Measurements from ENCODE around the gene ERC1. TPM values are rescaled to one million over a fixed set of nuclear protein-coding genes. Genes with fewer than 3 reads are reported as not detected.

The ERC1 gene
- total RNA-seq, 4 donors from 2014 or later, result 28.5 to 71.7 (median 38.5) TPM

- TF ChIP-seq, protein P1, sequence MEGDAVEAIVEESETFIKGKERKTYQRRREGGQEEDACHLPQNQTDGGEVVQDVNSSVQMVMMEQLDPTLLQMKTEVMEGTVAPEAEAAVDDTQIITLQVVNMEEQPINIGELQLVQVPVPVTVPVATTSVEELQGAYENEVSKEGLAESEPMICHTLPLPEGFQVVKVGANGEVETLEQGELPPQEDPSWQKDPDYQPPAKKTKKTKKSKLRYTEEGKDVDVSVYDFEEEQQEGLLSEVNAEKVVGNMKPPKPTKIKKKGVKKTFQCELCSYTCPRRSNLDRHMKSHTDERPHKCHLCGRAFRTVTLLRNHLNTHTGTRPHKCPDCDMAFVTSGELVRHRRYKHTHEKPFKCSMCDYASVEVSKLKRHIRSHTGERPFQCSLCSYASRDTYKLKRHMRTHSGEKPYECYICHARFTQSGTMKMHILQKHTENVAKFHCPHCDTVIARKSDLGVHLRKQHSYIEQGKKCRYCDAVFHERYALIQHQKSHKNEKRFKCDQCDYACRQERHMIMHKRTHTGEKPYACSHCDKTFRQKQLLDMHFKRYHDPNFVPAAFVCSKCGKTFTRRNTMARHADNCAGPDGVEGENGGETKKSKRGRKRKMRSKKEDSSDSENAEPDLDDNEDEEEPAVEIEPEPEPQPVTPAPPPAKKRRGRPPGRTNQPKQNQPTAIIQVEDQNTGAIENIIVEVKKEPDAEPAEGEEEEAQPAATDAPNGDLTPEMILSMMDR (IDR thresholded peaks at IDR 0.05), result no peak
- TF ChIP-seq EP300 (IDR thresholded peaks at IDR 0.05) (no peak), POLR2AphosphoS5 (IDR thresholded peaks at IDR 0.05) (no peak), POLR2A (IDR thresholded peaks at IDR 0.05) (no peak)
- H3K27ac ChIP-seq, result no peak overlapping the region
- no peaks in the 10 kb centered on the region for H3K36me3 ChIP-seq
- H3K27me3 ChIP-seq, result no peaks in the 10 kb centered on the region
- H3K4me1 ChIP-seq, result peaks cover 5% of the 10 kb centered on the region
- DNase-seq (ENCODE audit: low spot score in 2 of 2), result no peak
- no peaks in the 10 kb centered on the region for H3K9me3 ChIP-seq
- no peak overlapping the region for H3K4me3 ChIP-seq
- WGBS, result 67% methylated on average over 13 of the region's 19 CpGs
These were observed 510.8 kb downstream of the ERC1 start for GRCh38 chr12:1501695-1502378.

DNA sequence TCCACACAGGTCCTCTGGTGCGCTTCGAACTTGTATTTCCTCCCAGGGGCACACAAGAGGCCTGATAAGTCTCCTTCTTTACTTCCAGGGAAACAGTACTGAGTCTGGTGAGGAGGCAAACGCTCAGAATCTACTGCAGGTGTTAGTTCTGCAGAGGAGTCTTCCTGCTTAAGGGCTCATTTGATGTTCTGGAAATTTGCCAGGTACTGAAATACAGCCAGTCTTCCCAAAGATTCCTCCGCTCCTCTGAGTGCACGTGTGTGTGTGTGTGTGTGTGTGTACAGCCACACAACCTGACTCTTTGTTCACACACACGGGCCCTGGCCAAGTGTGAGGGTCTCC is 511.3 kb downstream of the ERC1 start:
- H3K9me3 ChIP-seq, result no peaks in the 10 kb centered on the region
- WGBS, result 29% methylated on average over 6 of the region's 6 CpGs
- H3K4me1 ChIP-seq, result peaks cover 3% of the 10 kb centered on the region
- DNase-seq (ENCODE audit: low spot score in 2 of 2), result no peak
- no peak overlapping the region for H3K27ac ChIP-seq
- no peak overlapping the region for H3K4me3 ChIP-seq
- H3K27me3 ChIP-seq, result no peaks in the 10 kb centered on the region
- TF ChIP-seq POLR2AphosphoS5 (IDR thresholded peaks at IDR 0.05) (no peak), EP300 (IDR thresholded peaks at IDR 0.05) (no peak), POLR2A (IDR thresholded peaks at IDR 0.05) (no peak)
- TF ChIP-seq, protein P1 (IDR thresholded peaks at IDR 0.05), result no peak
- H3K36me3 ChIP-seq, result no peaks in the 10 kb centered on the region

DNA sequence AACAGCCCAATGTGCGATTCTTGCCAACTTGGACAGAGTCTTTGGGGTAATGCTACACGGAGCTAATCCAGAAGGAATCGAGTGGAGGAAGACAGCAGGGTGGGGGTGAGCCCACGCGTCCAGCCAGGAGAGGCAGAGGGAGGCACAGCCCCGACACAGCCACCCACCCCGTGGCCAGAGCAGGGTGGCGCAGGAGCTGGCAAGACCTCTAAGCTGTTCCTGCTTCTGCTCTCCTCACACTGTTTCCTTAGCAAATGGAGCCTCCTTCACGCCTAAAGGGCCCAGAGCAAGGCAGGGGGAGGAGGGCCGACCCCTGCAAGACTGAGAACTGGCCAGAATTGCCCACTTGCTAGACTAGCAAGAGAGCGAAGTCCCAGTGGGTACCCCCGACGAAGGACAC is 511.8 kb downstream of the ERC1 start:
- WGBS, result 54% methylated on average over 12 of the region's 13 CpGs
- H3K27me3 ChIP-seq, result no peaks in the 10 kb centered on the region
- no peak for TF ChIP-seq POLR2A (IDR thresholded peaks at IDR 0.05)
- TF ChIP-seq POLR2AphosphoS5 (IDR thresholded peaks at IDR 0.05), result no peak
- TF ChIP-seq, protein P1 (IDR thresholded peaks at IDR 0.05), result no peak
- no peak for TF ChIP-seq EP300 (IDR thresholded peaks at IDR 0.05)
- DNase-seq (ENCODE audit: low spot score in 2 of 2), result no peak
- peaks cover 3% of the 10 kb centered on the region for H3K4me1 ChIP-seq
- H3K36me3 ChIP-seq, result no peaks in the 10 kb centered on the region
- no peak overlapping the region for H3K4me3 ChIP-seq
- H3K27ac ChIP-seq, result no peak overlapping the region
- H3K9me3 ChIP-seq, result no peaks in the 10 kb centered on the region

- no peak overlapping the region for H3K4me3 ChIP-seq
- H3K4me1 ChIP-seq, result peaks cover 3% of the 10 kb centered on the region
- H3K9me3 ChIP-seq, result no peaks in the 10 kb centered on the region
- H3K27ac ChIP-seq, result no peak overlapping the region
- TF ChIP-seq POLR2AphosphoS5 (IDR thresholded peaks at IDR 0.05) (no peak), POLR2A (IDR thresholded peaks at IDR 0.05) (no peak), EP300 (IDR thresholded peaks at IDR 0.05) (no peak)
- TF ChIP-seq, protein P1 (IDR thresholded peaks at IDR 0.05), result no peak
- H3K36me3 ChIP-seq, result no peaks in the 10 kb centered on the region
- DNase-seq (ENCODE audit: low spot score in 2 of 2), result no peak
- 85% methylated on average over 19 of the region's 22 CpGs for WGBS
- no peaks in the 10 kb centered on the region for H3K27me3 ChIP-seq
These were observed 512.3 kb downstream of the ERC1 start for GRCh38 chr12:1503281-1503711.

- 55% methylated on average over 16 of the region's 16 CpGs for WGBS
- no peaks in the 10 kb centered on the region for H3K27me3 ChIP-seq
- H3K27ac ChIP-seq, result no peak overlapping the region
- peaks cover 3% of the 10 kb centered on the region for H3K4me1 ChIP-seq
- H3K4me3 ChIP-seq, result no peak overlapping the region
- H3K36me3 ChIP-seq, result no peaks in the 10 kb centered on the region
- no peaks in the 10 kb centered on the region for H3K9me3 ChIP-seq
- no peak for TF ChIP-seq POLR2A (IDR thresholded peaks at IDR 0.05)
- no peak for TF ChIP-seq POLR2AphosphoS5 (IDR thresholded peaks at IDR 0.05)
- no peak for TF ChIP-seq EP300 (IDR thresholded peaks at IDR 0.05)
- TF ChIP-seq, protein P1 (IDR thresholded peaks at IDR 0.05), result no peak
- no peak for DNase-seq (ENCODE audit: low spot score in 2 of 2)
These were observed 513.4 kb downstream of the ERC1 start for GRCh38 chr12:1504304-1504894.

Measured in suprapubic skin (tissue), 4 donors.